HG03354 (cell line): ENCODE data around the gene GUCD1.
A peak's percentile ranks its signal among the peaks of the same experiment; 100 is the strongest.
"Not testable (repeated sequence)": the region's sequence is repeated elsewhere in the genome, so short reads cannot be mapped to it uniquely, and the experiment has no call there.

Experiments used
- ATAC-seq: cut with Tn5 transposase; IDR thresholded peaks from one replicate; pipeline ENCODE4 v1.9.1; 2021; ENCODE audit warnings: mild to moderate bottlenecking; ENCODE audit not compliant: unreplicated experiment, poor library complexity, severe bottlenecking

GUCD1 gene

DNA sequence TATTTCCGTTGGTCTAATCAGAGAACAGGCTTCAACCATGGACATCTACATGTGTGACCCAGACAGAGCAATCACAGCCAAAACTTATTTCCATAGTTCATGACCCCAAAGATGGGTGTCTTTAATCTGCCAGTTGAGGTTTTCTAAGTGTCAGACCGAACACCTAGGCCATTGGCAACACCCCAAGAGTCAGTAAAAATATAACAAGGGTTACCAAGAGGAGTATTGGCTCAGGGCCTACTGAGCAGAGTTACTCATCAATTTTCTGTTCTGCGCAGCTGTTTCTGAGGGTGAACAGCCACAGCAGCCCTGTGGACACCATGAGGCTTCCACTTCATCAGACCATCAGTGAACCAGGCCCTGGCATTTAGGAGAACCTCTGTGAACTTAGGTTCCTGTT lies 18.8 kb downstream of the GUCD1 start:
- ATAC-seq, result no peak

DNA sequence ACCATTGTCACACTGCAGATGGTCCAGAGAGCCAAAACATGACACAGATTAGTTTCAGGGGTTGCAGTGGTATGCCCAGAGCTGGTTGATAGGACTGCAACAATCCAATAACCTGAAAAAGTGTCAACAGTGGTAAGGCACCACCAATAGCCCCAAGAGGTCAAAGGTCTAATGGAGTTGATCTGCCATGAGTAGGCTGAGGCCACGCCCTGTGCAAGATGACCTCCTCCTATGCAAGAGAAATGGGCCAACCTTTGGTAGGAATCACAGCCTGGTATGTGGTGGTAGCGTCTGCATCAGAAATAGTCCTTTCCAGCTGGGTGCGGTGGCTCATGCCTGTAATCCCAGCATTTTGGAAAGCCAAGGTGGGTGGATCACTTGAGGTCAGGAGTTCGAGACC lies 19.6 kb downstream of the GUCD1 start:
- no peak for ATAC-seq

DNA sequence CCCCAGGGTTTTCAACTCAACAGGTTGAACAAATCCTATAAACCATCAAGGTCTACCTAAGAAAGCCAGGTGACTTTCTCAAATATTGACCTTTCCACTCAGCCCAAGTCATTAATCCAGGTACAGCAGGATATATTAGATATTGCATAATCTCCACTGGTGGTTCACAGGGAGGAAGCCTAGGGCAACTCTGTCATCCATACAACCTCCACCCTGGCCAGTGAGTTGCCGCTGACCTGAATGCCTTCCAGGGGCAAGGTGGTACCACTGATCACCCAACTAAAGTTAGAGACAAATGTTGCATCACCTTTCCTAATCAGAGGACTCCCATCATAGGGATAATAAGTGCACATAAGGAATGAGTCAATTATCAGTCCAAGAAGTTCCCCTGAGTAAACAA lies 22.9 kb downstream of the GUCD1 start:
- ATAC-seq, result no peak

DNA sequence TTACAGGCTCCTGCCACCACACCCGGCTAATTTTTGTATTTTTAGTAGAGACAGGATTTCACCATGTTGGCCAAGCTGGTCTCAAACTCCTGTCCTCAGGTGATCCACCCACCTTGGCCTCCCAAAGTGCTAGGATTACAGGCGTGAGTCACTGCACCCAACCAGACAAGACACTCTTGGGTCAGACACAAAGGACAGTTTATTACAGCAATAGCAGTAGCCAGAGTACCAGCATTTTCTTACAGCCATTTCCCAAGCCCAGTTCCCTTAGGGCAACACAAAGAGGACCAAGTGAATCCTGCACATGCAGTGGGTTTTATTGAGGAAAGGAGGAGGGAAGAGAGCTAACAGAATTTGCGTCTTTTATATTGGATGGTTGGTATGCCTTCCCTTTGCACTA lies 24.0 kb downstream of the GUCD1 start:
- not testable (repeated sequence) for ATAC-seq

DNA sequence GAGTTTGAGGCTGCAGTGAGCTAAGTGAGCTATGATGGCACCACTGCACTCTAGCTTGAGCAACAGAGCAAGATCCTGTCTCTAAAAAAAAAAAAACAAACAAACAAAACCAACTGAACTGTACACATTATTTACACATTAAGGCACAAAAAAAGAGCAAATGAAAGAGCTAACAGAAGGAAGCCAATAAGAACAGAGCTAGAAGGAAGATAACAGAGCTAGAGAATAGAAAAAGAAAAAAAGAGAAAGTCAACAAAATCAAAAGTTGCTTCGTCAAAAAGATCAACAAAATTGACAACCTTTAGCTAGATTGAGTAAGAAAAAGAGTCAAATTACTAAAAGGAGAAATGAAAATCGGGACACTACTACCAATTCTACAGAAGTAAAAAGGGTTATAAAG lies 25.0 kb downstream of the GUCD1 start:
- no peak for ATAC-seq

DNA sequence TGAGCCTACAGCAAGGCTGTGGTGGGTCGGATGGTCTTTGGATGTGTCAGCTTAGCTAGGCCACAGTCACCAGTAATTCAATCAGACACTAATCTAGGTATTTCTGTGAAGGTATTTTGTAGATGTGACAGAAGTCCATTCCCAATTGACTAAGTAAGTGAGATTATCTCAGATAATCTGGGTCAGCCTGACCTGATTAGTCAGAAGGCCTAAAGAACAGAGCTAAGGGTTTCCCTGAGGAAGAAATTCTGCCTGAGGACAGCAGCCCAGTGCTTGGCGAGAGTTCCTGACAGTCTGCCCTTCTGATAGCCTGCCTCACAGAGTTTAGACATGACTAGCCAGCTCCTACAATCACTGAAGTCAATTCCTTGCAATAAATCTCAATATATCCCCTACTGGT lies 28.7 kb downstream of the GUCD1 start:
- ATAC-seq, result no peak

DNA sequence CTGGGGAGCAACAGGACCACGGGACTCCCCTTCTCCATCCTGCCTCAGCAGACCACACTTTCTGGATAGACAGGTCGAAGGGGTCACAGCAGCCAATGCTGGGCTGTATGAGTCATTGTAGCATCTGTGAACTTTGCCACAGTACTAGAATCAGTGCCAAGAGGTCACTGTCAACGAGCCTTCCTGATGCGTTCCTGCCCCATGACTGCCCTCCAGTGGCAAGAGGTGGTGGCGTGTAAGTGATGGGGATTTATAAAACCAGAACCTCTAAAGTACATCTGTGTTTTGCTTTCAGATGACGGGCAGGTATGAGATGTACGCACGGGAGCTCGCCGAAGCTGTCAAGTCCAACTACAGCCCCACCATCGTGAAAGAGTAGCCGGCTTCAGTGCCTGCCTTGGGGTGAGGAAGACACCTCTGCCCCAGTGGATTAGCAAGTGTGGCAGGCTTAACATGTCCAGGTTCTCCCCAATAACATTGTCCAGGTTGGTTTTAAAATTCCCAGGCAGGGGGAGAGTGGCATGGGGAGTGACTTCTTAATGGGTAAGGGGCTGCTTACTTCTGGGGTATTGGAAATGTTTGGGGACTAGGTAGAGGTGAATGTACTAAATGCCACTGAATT lies 29.4 kb downstream of the GUCD1 start:
- peak; percentile 78 for ATAC-seq

DNA sequence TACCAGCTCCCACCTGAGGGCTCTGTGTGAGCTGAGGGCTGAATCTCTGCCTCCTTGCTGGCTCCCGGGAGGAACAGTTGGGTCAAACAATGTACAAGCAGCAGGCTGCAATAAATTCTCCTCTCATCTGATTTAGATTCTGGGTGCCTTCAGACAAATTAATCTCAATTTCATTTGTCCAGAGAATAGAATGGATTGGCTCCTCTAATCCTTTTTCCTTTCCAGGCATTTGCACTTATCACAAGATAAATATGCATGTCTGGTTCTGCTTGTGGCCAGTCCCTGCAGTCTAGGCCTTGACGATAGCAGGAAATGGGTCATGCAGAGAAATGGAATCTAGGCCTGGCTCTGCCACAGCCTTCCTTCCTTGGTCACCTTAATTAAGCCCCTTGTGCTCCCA lies 31.1 kb downstream of the GUCD1 start:
- no peak for ATAC-seq

DNA sequence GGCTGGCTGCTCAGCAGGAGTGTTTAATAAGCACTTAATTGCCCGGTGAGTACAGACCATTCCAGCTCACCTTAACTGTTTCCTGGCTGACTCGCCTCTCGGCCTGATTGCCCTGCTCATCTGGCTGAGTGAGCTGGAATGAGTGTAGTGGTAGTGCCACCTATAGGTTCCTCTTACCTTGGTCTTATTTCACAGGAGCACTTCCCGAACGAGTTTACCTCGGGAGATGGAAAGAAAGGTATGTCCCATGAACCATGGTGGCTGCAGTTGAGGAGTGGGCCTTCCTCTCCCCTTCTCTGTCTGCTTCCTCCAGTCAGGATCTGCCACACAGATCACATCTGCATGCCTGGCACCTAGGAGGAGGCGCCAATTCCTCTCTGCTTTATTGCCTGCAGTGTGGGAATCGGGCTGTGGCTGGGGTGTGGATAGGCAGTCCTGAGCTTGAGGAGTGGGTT lies 33.1 kb downstream of the GUCD1 start:
- no peak for ATAC-seq

DNA sequence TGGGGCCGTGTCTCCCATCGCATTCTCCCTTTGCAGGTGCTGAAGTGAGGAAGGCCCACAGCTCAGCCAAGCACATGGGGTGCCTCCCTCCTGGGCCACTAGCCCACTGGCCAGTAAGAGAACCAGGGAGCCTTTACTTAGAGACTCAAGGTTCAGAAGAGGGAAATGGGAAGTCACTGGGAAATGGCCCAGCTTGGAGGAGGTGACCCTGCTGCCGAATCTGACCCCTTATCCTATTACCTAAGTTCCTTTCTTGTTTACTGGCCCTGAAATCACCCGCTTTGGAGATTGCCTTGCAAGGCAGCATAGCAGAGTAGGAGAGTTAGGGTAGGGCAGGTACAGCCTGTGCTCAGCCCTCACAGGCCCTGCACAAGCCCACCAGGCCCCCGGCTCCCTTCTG lies 35.4 kb downstream of the GUCD1 start:
- ATAC-seq, result no peak

DNA sequence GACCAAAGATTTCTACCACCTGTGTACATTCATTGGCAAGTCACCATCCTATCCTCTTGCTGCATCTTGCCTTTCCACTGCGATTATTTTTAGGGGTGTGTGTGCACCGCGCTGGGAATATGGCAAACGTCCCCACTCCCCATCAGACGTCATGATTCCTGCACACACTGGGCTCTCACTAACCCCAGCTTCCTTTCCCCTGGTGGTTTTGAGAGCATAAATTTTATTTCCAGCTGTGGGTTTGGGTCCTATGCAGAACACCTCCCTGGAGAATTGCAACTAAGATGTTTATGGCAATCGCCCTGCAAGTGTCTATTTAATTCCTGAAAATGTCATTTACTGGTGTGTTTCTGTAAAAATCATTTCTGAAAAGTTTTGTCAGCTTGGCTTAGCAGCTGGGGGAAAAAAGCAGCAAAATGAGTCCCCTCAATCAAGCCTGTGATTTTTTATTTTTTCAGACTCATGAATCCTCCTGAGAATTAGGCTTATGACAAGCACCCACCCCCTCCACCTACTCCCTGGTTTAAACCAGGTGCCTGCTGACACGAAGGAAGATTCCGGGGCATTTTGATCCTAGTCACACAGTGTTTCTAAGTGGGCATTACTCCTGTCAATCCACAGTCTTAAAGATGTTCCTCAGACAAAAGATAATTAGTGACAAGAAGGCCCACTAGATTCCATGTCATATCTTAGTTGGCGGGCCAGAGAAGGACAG lies 36.0 kb downstream of the GUCD1 start:
- ATAC-seq, result no peak

DNA sequence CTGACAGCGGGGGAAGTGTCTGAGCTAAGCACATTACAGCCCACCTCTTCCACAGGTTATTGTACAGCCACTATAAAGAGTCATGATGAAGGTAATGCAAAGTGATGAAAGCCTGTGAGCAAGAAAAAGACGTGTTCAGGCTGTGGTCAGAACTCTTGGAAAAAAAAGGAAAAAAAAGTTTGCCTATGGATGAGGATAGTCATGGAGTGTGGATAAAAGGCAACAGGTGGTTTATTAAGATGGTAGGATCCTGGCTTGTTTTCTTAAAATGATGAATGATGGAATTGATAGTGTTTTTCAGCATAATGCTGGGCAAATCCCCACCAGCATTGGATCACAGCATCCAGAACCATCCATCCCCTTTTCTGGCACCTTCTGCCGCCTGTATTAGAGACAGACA lies 36.7 kb downstream of the GUCD1 start:
- ATAC-seq, result no peak

DNA sequence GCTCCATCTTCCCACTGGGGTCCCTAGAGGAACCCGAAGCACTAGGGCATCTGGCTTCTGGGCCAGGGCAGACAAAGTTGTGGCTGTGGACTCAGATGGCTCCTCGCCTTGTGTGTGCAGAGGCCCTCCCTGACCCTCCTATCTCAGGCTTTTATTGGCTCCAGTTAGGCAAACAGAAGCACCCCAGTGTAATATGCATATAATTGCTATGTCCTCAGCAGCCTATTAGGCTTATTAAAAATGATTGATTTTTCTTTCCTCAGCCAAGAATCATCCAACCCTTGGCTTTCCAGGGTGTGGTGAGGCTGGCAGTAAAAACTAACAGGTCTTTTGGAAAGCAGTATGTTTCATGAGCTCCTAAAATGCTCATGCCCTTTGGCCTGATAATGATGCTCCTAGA lies 37.5 kb downstream of the GUCD1 start:
- no peak for ATAC-seq

DNA sequence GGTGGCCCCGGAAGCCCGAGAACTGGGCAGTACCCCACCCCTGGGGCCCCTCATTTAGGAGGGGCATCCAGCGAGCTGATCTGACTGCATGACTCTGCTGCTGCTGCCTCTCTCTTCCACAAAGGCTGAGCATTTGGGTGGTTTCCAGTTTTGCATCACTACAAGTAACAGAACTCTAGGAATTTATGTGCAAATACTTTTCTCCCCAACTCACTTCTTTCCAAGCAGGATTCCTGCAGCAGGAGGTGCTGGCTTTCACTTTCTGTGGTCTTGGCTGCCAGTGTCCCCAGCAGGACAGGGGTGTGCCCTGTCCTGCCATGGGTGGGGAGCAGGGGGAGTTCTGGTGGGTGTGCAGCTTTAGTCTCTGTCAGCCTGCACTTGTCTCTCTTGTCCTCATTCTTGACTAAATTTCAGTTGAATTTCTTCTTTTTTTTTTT lies 38.6 kb downstream of the GUCD1 start:
- no peak for ATAC-seq

DNA sequence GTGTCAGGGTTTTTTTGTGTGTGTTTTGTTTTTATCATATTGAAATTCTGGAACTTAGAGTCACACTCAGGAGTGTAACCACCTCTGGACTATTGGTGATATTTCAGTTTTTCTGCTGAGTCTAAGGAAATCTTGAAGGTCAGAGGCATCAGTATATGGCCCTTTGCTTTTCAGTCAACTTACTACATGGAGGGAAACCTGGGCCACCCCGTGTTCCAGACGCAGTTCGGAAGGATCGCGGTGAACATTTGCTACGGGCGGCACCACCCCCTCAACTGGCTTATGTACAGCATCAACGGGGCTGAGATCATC lies 40.0 kb downstream of the GUCD1 start:
- ATAC-seq, result no peak

DNA sequence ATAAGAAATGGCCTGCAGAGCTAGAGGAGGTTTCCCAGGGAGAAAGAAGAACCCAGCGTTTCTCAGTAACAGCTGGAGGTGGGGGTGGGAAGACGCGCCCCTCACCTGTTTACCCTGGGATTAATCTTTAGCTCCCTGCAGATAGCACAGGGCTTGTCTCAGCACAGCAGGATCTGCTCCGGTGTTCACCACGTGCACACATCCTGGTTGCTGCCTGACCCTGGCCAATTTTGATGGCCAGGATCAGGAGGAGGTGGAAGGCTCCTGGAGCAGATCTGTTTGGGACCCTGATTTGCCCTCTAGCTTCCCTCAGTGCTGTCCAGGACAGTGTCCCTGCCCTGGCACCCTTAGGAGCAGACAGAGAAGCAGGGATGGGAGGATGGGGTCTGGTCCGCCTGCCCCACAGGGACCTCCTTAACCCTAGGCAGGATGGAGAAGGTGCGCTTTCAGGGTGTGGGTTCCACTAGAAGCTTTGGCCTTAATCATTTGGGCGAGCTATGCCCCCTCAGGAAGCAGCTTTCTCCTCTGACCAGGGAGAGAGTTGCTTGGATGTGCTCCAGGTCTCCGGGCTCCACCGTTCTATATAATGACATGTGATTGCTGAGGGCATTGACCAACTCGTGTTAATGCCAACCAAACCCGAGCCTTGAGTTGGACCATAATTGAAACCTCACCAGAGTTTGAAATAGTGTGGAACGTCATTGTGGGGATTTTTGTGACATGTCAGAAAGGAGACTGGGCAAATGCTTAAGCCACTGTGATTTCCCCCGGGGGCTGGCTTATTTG lies 40.5 kb downstream of the GUCD1 start:
- no peak for ATAC-seq

DNA sequence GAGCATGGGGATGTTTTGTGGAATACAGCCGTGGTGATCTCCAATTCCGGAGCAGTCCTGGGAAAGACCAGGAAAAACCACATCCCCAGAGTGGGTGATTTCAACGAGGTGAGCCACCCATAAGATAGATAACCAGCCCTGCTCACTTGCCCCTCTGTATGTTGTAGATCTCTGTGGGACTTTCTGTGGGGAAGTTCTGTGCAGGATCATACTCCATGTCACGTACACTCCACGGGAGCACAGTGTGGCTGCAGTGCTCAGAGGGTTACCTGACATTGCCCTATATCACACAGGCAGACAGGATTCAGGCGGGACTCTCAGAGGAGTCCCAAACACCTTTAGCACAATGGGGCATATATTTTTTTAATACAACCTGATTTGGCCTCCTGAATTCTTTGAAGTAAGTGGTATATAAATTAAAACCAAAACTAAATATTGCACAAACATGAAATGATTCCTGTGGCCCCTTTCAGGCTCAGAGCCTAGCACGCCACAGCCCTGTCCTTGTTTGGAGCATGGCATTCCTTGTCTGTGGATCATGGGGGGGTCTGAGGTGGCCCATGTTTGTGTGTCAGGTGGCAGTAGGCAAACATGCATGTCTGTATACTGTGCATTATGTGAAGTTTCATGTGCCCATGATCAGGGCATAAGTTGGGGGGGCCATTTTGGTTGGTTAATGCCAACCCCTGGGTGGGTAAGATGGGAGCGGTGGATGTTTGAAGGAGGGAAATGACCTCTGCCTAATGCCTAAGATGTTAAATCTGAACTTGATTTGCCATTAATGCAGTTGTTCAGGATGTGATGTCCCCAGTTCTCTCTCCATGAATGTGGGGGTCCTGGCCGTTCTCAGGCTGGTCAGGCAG lies 41.3 kb downstream of the GUCD1 start:
- no peak for ATAC-seq

DNA sequence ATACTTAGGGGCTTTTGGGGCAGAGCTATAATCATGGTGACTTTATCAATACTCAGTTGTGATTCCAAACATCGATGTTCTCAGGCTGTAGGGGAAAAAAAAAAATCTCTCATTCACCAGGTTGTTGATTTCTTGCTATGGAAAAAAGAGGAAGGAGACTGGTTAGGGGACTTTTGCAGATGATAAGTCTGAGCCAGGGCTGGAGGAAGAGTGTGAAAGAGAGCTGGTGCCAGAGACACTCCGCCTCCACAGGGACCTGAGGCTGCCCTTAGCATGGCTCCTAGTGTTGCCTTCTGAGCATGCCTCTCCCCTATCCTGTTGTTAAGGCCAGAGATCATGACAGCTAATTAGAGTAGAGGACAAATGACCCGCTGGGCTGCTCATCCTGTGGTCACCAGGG lies 42.9 kb downstream of the GUCD1 start:
- ATAC-seq, result no peak

DNA sequence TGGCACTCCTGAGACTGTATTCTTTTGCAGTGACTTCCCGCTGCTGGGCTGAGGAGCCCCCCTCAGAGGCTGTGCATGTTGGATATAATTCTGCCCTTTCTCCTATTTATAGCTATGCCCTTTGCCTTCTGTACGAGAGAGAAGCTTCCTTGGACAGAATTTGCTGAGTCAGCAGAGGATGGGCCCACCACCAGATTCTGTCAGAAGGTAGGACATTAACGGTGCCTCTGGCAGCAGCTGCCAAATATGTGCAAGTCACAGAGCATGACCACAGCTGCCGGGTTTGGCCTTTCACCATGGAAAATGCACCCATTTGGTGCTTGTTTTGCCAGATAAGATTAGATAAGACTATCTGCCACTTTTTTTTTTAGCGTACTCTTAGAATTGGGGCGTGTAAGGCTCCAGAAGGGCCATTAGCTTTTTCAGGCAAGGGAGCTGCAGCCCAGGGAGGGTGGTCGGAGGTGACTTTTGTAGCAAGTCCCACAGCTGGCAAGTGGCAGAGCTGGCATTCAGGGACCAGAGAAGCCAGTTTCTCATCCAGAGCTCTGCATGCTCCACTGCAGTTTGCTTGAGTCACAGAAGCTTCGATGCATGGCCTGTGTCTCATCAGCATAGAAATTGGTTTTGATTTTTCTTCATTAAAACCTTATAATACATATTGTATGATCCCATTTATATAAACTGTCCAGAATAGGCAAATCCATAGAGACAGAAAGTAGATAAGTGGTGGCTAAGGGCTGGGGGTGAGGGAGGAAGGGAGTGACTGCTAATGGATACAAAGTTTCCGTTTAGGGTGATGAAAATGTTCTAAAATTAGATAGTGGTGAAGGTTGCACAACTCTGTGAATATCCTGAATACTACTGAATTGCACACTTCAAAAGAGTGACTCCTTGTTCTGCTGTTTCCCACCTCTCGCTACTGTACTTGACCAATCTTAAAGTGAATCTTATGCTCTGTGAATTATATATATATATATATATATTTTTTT lies 44.0 kb downstream of the GUCD1 start:
- ATAC-seq, result no peak
